Right atrium auricular region (tissue), 2 donors: ENCODE data around the gene PI4K2A. TPM values are rescaled to one million over a fixed set of nuclear protein-coding genes. Genes with fewer than 3 reads are reported as not detected.
A peak's percentile ranks its signal among the peaks of the same experiment; 100 is the strongest.

Experiments
- DNase-seq: peaks from one replicate; pipeline ENCODE4 v3.0.0-alpha.2; 2019; ENCODE audit warnings: low spot score
- H3K27ac ChIP-seq, 2 donors: fragments of 200-600 bp; sonication (generic); 1 replicate in 1 of 2; 2 replicates in 1 of 2; pipeline ENCODE4 v1.5.1; 2016 to 2019
- H3K27me3 ChIP-seq, 2 donors: fragments of 200-600 bp; sonication (generic); one replicate each; pipeline versions ENCODE4 v1.5.1 to v1.6.0; 2017 to 2019
- H3K36me3 ChIP-seq: fragments of 200-600 bp; sonication (generic); one replicate; pipeline ENCODE4 v1.5.1; 2016
- H3K4me1 ChIP-seq, 2 donors: fragments of 200-600 bp; sonication (generic); one replicate each; pipeline versions ENCODE4 v1.5.1 to v1.6.0; 2017 to 2019
- H3K4me3 ChIP-seq, 2 donors: fragments of 200-600 bp; sonication (generic); 1 replicate in 1 of 2; 2 replicates in 1 of 2; pipeline ENCODE4 v1.5.1; 2017 to 2019; ENCODE audit warnings: mild to moderate bottlenecking in 1 of 2, moderate library complexity in 1 of 2
- H3K9me3 ChIP-seq, 2 donors: fragments of 200-600 bp; sonication (generic); one replicate each; pipeline ENCODE4 v1.5.1; 2019
- total RNA-seq, 2 donors: library from RNA; depleted of rRNA; stranded (reverse); fragments of >200 nt; gene quantifications; one replicate each; pipeline ENCODE4 v1.1.0, GENCODE V29; 2016
- TF ChIP-seq, protein P1 (sequence below), 2 donors: fragments of 200-600 bp; sonication (generic); IDR thresholded peaks; one replicate each; pipeline ENCODE4 v1.5.1; 2019; ENCODE audit warnings: antibody characterized with exemption in 2 of 2

The PI4K2A gene
- total RNA-seq, 2 donors from 2014 or later = 14.7 to 20.2 TPM

DNA sequence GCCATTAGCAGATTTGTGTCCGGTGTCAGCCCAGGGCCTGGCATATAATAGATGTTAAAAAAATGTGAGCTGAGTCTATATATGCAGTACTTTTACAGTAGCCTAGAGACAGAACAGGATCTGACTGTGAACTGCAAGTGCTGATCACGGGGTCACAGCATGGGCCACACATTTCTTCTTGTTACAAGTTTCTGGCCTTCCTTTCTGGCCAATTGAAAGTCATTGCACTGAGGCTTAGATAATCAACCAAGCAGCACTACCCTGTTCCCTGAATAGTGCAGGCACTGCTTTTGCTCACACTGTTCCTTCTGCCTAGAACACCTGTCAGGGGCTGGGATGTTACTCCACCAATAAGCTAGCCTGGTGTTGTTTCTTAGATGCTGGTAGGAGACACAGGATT lies 67.7 kb downstream of the PI4K2A start:
- Histone ChIP-seq H3K4me3 (no peak overlapping the region), H3K27me3 (no peaks in the 10 kb centered on the region), H3K36me3 (no peaks in the 10 kb centered on the region), H3K4me1 (peaks cover 0 to 16% of the 10 kb centered on the region in 2 donors), H3K27ac (peak overlapping the region in 1 of 2 donors; percentile 37), H3K9me3 (no peaks in the 10 kb centered on the region)
- no peak for DNase-seq
- TF ChIP-seq, protein P1, sequence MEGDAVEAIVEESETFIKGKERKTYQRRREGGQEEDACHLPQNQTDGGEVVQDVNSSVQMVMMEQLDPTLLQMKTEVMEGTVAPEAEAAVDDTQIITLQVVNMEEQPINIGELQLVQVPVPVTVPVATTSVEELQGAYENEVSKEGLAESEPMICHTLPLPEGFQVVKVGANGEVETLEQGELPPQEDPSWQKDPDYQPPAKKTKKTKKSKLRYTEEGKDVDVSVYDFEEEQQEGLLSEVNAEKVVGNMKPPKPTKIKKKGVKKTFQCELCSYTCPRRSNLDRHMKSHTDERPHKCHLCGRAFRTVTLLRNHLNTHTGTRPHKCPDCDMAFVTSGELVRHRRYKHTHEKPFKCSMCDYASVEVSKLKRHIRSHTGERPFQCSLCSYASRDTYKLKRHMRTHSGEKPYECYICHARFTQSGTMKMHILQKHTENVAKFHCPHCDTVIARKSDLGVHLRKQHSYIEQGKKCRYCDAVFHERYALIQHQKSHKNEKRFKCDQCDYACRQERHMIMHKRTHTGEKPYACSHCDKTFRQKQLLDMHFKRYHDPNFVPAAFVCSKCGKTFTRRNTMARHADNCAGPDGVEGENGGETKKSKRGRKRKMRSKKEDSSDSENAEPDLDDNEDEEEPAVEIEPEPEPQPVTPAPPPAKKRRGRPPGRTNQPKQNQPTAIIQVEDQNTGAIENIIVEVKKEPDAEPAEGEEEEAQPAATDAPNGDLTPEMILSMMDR (IDR thresholded peaks at IDR 0.05) = no peak

DNA sequence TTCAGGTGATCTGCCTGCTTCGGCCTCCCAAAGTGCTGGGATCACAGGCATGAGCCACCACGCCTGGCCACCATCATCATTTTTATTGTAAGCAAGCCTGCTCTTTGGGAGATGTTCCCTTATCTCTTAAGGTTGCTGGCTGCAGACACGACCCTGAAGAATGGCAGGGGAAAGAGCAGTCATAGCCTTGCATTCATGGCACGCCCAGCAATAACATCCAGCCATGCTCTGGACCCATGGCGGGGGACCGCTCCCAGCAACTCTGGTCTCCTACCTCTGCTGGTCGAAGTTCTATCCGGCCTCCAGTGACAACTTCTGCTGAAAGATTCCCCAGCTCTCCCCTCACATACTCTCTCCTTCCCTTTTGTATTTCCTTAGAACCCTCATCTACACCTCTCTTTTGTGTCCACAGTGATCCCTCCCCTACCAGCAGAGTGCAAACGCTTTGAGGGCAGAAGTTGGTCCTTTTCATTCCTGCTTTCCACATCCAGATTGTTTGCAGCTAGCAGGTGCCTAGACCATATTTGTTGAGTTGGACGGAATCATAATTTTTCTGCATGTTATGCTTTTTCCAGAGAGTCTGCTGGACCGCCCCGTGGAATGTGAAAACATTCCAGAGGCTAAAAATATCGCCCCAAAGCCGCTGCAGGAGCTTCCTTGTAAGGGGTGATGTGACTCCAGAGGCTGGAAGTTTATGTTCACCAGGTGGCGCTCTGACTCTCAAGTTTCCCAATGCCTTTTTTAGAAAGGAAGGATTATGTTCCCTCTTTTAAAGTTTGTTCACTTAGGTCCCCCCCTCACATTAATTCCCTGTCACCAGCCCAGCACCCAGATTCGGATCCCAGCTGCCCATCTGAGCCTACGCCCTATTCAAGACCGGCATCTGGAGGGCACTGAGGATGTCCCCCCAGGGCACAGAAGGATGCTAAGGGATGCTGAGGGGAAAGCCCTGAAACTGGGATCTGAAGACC lies 68.8 kb downstream of the PI4K2A start:
- peak; percentile 90 for DNase-seq
- H3K4me1 ChIP-seq = peaks cover 0 to 22% of the 10 kb centered on the region in 2 donors
- H3K9me3 ChIP-seq = no peaks in the 10 kb centered on the region
- H3K4me3 ChIP-seq = no peak overlapping the region
- no peaks in the 10 kb centered on the region for H3K36me3 ChIP-seq
- H3K27me3 ChIP-seq = no peaks in the 10 kb centered on the region
- TF ChIP-seq, protein P1 (IDR thresholded peaks at IDR 0.05) = peak; percentile 64 to 79
- H3K27ac ChIP-seq = peak overlapping the region in 1 of 2 donors; percentile 37

DNA sequence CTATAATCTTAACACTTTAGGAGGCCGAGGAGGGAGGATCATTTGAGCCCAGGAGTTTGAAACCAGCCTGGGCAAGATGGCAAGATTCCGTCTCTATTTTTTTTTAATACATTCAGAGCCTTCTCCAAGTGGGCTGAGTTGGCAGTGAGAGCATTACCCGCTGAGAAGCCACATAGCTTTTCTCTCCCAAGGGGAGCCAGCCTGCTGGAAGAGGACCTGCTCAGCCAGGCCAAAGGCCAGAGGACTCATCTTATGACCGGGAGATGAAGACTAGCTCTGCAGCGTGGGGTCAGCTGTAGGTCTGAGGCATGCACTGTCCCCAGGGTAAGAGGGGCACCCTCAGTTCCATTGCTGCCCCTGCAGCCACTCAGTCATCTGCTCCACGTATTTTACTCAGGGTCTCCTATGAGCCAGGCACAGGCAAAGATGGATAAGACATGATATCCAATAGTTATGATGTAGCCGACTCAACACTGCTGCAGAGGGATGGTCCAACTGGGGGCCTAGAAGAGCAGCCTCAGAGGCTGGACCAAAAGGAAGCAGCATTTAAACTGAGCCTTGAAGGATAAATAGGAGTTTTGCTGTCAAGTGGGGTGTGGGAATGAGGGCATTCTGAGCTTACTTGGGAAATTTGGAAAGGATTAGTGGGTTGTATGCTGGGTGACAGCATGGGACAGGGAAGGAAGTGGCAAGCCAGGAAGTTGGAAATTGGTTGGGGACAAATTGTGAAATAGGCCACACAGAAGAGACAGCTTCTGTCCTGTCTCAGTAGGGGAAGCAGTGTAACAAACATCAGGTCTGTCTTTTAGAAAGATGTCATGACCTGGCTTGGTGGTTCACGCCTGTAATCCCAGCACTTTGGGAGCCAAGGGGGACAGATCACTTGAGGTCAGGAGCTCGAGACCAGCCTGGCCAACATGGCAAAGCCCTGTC lies 71.4 kb downstream of the PI4K2A start:
- Histone ChIP-seq H3K27ac (peak overlapping the region; percentile 28 to 95), H3K4me1 (peaks cover 0 to 48% of the 10 kb centered on the region in 2 donors), H3K9me3 (no peaks in the 10 kb centered on the region), H3K36me3 (no peaks in the 10 kb centered on the region), H3K27me3 (no peaks in the 10 kb centered on the region), H3K4me3 (no peak overlapping the region)
- no peak for DNase-seq
- TF ChIP-seq, protein P1 (IDR thresholded peaks at IDR 0.05) = no peak

GRCh38 chr10:97713339-97713825 lies 72.9 kb downstream of the PI4K2A start, which contains the start of gene MARVELD1:
MARVELD1 (plus strand) TSS chr10:97713730; CDS start chr10:97713877, 147 bp downstream.
- Histone ChIP-seq H3K27ac (peak within 1 kb of the TSS; percentile 94 to 95), H3K4me3 (peak within 1 kb of the TSS; percentile 71 to 74), H3K4me1 (peaks cover 0 to 61% of the 10 kb centered on the region in 2 donors), H3K36me3 (peaks cover 6% of the 10 kb centered on the region), H3K9me3 (no peaks in the 10 kb centered on the region), H3K27me3 (no peaks in the 10 kb centered on the region)
- DNase-seq = peak; percentile 77
- TF ChIP-seq, protein P1 (IDR thresholded peaks at IDR 0.05) = no peak

DNA sequence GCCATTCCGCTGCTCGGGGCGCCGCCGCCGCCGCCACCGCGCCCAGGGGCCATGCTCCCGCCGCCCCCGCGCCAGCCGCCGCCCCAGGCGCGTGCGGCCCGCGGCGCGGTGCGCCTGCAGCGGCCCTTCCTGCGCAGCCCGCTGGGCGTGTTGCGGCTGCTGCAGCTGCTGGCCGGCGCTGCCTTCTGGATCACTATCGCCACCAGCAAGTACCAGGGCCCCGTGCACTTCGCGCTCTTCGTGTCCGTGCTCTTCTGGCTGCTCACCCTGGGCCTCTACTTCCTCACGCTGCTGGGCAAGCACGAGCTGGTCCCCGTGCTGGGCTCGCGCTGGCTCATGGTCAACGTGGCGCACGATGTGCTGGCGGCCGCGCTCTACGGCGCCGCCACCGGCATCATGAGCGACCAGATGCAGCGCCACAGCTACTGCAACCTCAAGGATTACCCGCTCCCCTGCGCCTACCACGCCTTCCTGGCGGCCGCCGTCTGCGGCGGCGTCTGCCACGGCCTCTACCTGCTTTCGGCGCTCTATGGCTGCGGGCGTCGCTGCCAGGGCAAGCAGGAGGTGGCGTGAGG lies 73.4 kb downstream of the PI4K2A start:
- Histone ChIP-seq H3K27ac (peak overlapping the region; percentile 94 to 95), H3K36me3 (peaks cover 6% of the 10 kb centered on the region), H3K4me3 (peak overlapping the region; percentile 71 to 74), H3K9me3 (no peaks in the 10 kb centered on the region), H3K27me3 (no peaks in the 10 kb centered on the region), H3K4me1 (peaks cover 3 to 65% of the 10 kb centered on the region in 2 donors)
- DNase-seq = peak; percentile 76
- TF ChIP-seq, protein P1 (IDR thresholded peaks at IDR 0.05) = peak in 1 of 2 donors; percentile 43
